Activated naive CD4-positive, alpha-beta T cell treated with Interleukin-2 at 50 U/mL for 16 hours (primary cell): ENCODE results near the gene SRPRA.
"Not testable (repeated sequence)": the region's sequence is repeated elsewhere in the genome, so short reads cannot be mapped to it uniquely, and the experiment has no call there.

Source experiments
- DNase-seq: peaks from one replicate; pipeline ENCODE4 v3.0.0-alpha.2; 2020

Gene SRPRA

GRCh38 chr11:126268708-126269579 lies at the start of gene SRPRA, which contains the start of gene FOXRED1:
TSS of gene SRPRA (minus strand) at chr11:126268895. CDS start at chr11:126268804, 91 bp downstream.
TSS of gene FOXRED1 (plus strand) at chr11:126269154. CDS start at chr11:126269207, 53 bp downstream.
- peak; percentile 100 for DNase-seq

GRCh38 chr11:126317756-126318573 lies 49.3 kb upstream of the SRPRA start:
- DNase-seq: no peak

GRCh38 chr11:126317432-126317755 lies 48.7 kb upstream of the SRPRA start:
- DNase-seq: no peak

- DNase-seq: no peak
Observed at GRCh38 chr11:126313826-126314225, 45.1 kb upstream of the SRPRA start.

- DNase-seq: no peak
Observed at GRCh38 chr11:126312961-126313360, 44.3 kb upstream of the SRPRA start.

GRCh38 chr11:126311401-126312291 lies 43.0 kb upstream of the SRPRA start:
- DNase-seq: no peak

GRCh38 chr11:126310992-126311310 lies 42.3 kb upstream of the SRPRA start:
- DNase-seq: no peak

GRCh38 chr11:126310200-126310991 lies 41.7 kb upstream of the SRPRA start:
- DNase-seq: peak; percentile 61

- DNase-seq: not testable (repeated sequence)
Observed at GRCh38 chr11:126308771-126309170, 40.1 kb upstream of the SRPRA start.

- DNase-seq: no peak
Observed at GRCh38 chr11:126308271-126308671, 39.6 kb upstream of the SRPRA start.

GRCh38 chr11:126307706-126308105 lies 39.0 kb upstream of the SRPRA start:
- no peak for DNase-seq

GRCh38 chr11:126305699-126306098 lies 37.0 kb upstream of the SRPRA start:
- DNase-seq: peak; percentile 27

- DNase-seq: no peak
Observed at GRCh38 chr11:126304457-126305075, 35.9 kb upstream of the SRPRA start.

- peak; percentile 90 for DNase-seq
Observed at GRCh38 chr11:126303623-126304456, 35.1 kb upstream of the SRPRA start, which contains the start of gene DCPS. TSS of gene DCPS (plus strand) at chr11:126304060. CDS start at chr11:126304081, 21 bp downstream.

GRCh38 chr11:126297004-126297403 lies 28.3 kb upstream of the SRPRA start:
- DNase-seq: no peak

- no peak for DNase-seq
Observed at GRCh38 chr11:126293726-126294125, 25.0 kb upstream of the SRPRA start.

- no peak for DNase-seq
Observed at GRCh38 chr11:126290887-126291286, 22.2 kb upstream of the SRPRA start.

- no peak for DNase-seq
Observed at GRCh38 chr11:126288237-126288636, 19.5 kb upstream of the SRPRA start.

- DNase-seq: peak; percentile 88
Observed at GRCh38 chr11:126284829-126285228, 16.1 kb upstream of the SRPRA start.
